Measurements from ENCODE around the gene NUP210.

Gene NUP210

GRCh38 chr3:13269711-13270378 lies 150.3 kb downstream of the NUP210 start:
- DNase-seq, result no peak

GRCh38 chr3:13268961-13269441 lies 151.1 kb downstream of the NUP210 start:
- no peak for DNase-seq

GRCh38 chr3:13268120-13268519 lies 152.0 kb downstream of the NUP210 start:
- no peak for DNase-seq

GRCh38 chr3:13266651-13267362 lies 153.3 kb downstream of the NUP210 start:
- DNase-seq, result no peak

Measured in suppressor macrophage treated with lipopolysaccharide for 4 hours (primary cell).